Endothelial cell of umbilical vein (primary cell): ENCODE results near the gene MT1B.

ENCODE experiments used
- CTCF ChIP-seq, 2 donors: IDR thresholded peaks; 1 replicate in 1 of 2; 2 replicates in 1 of 2; pipeline ENCODE4 v1.5.1; 2011; ENCODE audit warnings: low read length in 2 of 2, mild to moderate bottlenecking in 2 of 2, moderate library complexity in 2 of 2, control low read depth in 1 of 2, inconsistent platforms in 1 of 2, low read depth in 1 of 2; ENCODE audit not compliant: insufficient read depth in 1 of 2; ENCODE audit errors: extremely low read depth in 1 of 2
- EZH2 ChIP-seq: IDR thresholded peaks from 2 replicates; pipeline ENCODE4 v1.6.1; 2012; ENCODE audit warnings: borderline replicate concordance, low read depth, mild to moderate bottlenecking, moderate library complexity, low read length, inconsistent platforms; ENCODE audit not compliant: severe bottlenecking
- FOS ChIP-seq: IDR thresholded peaks from 2 replicates; pipeline ENCODE4 v1.6.1; 2011; ENCODE audit warnings: mild to moderate bottlenecking, low read length, moderate library complexity, borderline replicate concordance; ENCODE audit not compliant: insufficient read depth
- GATA2 ChIP-seq: IDR thresholded peaks from 2 replicates; pipeline ENCODE4 v1.7.0; 2011; ENCODE audit warnings: low read depth, mild to moderate bottlenecking, moderate library complexity, mixed read lengths, low read length; ENCODE audit not compliant: insufficient read length, insufficient read depth
- JUN ChIP-seq: IDR thresholded peaks from 2 replicates; pipeline ENCODE4 v1.6.1; 2011; ENCODE audit warnings: borderline replicate concordance, low read depth; ENCODE audit not compliant: insufficient read length, insufficient read depth
- POLR2A ChIP-seq: IDR thresholded peaks from 2 replicates; pipeline ENCODE4 v1.6.1; 2012; ENCODE audit warnings: low read depth, mild to moderate bottlenecking, control low read depth, low read length
- POLR2AphosphoS5 ChIP-seq: IDR thresholded peaks from 2 replicates; pipeline ENCODE4 v1.6.1; 2012; ENCODE audit warnings: low read depth, mild to moderate bottlenecking, control low read depth, low read length, moderate library complexity; ENCODE audit not compliant: insufficient read depth

DNA sequence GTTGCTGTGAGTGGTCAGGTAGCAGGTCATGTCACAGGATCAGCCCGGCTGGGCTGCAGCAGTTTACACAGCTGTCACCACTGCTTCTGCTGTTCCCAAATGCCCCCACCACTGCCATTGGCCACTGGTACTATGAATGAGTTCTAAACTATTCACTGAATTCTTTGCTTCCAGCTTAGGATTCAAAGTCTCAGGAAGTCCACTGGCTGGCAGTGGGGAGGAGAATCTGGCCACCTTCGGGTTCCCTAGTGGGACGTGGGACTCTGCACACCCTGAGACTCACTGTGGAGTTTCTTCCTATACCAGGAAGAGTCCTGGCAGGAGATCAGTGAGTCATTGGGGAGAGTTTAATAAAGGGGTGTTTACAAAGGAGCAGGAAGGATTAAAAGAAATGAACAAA is 37.5 kb downstream of the MT1B start:
- TF ChIP-seq CTCF (IDR thresholded peaks at IDR 0.05; ENCODE audit: extremely low read depth in 1 of 2, insufficient read depth in 1 of 2, low read depth in 1 of 2, low read length in 2 of 2) (no peak), JUN (no peak), POLR2AphosphoS5 (no peak), POLR2A (no peak), GATA2 (no peak), FOS (no peak), EZH2 (no peak)
